HCT116 (cell line): ENCODE results near the gene TCEA2.

Source experiments
- ELF1 ChIP-seq: IDR thresholded peaks from 2 replicates; pipeline ENCODE4 v1.6.1; 2012; ENCODE audit warnings: low read depth, borderline replicate concordance
- EZH2 ChIP-seq: fragments of 200-600 bp; sonication (generic); IDR thresholded peaks from 2 replicates; pipeline ENCODE4 v1.6.1; 2017; ENCODE audit warnings: antibody characterized with exemption, mixed run types
- EZH2phosphoT487 ChIP-seq: fragments of 200-600 bp; IDR thresholded peaks from 2 replicates; pipeline ENCODE4 v1.6.1; 2018; ENCODE audit warnings: antibody characterized with exemption, borderline replicate concordance
- JUND ChIP-seq: IDR thresholded peaks from 2 replicates; pipeline ENCODE4 v1.6.1; 2012
- POLR2A ChIP-seq: IDR thresholded peaks from 2 replicates; pipeline ENCODE4 v1.7.0; 2011; ENCODE audit warnings: borderline replicate concordance; ENCODE audit not compliant: insufficient read depth, insufficient read length; ENCODE audit errors: extremely low read depth
- POLR2AphosphoS5 ChIP-seq: IDR thresholded peaks from 2 replicates; pipeline ENCODE4 v1.6.1; 2011; ENCODE audit warnings: mild to moderate bottlenecking, low read depth, low read length, moderate library complexity
- SRF ChIP-seq: IDR thresholded peaks from 2 replicates; pipeline ENCODE4 v1.6.1; 2012; ENCODE audit warnings: low read depth
- TCF7L2 ChIP-seq: IDR thresholded peaks from 2 replicates; pipeline ENCODE4 v1.7.0; 2011; ENCODE audit warnings: borderline replicate concordance, inconsistent platforms; ENCODE audit not compliant: insufficient read depth, insufficient read length; ENCODE audit errors: extremely low read depth
- YY1 ChIP-seq: IDR thresholded peaks from 2 replicates; pipeline ENCODE4 v1.6.1; 2011; ENCODE audit warnings: low read length, low read depth, moderate library complexity, mild to moderate bottlenecking; ENCODE audit not compliant: insufficient replicate concordance; ENCODE audit errors: extremely low read depth
- TF ChIP-seq, protein P1 (sequence below), 3 experiments: fragments of 200-600 bp in 1 of 3; sonication (generic) in 1 of 3; IDR thresholded peaks in 2 of 3; conservative IDR thresholded peaks in 1 of 3; 2 replicates each; pipeline ENCODE4 v1.5.1; 2012 to 2017; ENCODE audit warnings: low read depth in 2 of 3, low read length in 2 of 3, antibody characterized with exemption in 1 of 3, borderline replicate concordance in 1 of 3, control low read depth in 1 of 3, mild to moderate bottlenecking in 1 of 3, mixed read lengths in 1 of 3, mixed run types in 1 of 3, moderate library complexity in 1 of 3; ENCODE audit not compliant: insufficient read depth in 1 of 3
- TF ChIP-seq, protein P2 (sequence below): IDR thresholded peaks from 2 replicates; pipeline ENCODE4 v1.6.1; 2012; ENCODE audit warnings: low read depth
- TF ChIP-seq, protein P3 (sequence below): IDR thresholded peaks from 2 replicates; pipeline ENCODE4 v1.6.1; 2011; ENCODE audit warnings: mild to moderate bottlenecking, low read length, moderate library complexity; ENCODE audit not compliant: insufficient replicate concordance; ENCODE audit errors: extremely low read depth

DNA sequence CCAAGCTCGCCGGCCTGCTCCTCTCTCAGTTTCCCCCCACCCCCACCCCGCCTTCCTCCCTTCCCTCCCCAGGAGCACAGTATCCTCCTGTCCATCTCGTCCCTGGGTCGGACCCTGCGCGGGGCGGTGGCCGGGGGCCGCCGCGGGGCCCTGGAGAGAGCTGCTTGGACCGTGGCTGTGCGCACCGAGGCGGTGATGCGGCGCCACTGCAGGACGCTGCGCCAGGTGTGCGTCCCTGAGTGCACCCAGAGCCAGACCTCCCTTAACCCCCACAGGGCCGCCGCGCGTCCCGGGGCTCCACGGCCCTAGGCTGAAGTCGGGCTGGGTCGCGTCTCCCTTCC, 24.8 kb upstream of the TCEA2 start:
- TF ChIP-seq JUND (no peak), EZH2 (no peak), POLR2AphosphoS5 (no peak), TCF7L2 (no peak), SRF (no peak), ELF1 (no peak), POLR2A (no peak), EZH2phosphoT487 (no peak), YY1 (no peak)
- TF ChIP-seq, protein P1, sequence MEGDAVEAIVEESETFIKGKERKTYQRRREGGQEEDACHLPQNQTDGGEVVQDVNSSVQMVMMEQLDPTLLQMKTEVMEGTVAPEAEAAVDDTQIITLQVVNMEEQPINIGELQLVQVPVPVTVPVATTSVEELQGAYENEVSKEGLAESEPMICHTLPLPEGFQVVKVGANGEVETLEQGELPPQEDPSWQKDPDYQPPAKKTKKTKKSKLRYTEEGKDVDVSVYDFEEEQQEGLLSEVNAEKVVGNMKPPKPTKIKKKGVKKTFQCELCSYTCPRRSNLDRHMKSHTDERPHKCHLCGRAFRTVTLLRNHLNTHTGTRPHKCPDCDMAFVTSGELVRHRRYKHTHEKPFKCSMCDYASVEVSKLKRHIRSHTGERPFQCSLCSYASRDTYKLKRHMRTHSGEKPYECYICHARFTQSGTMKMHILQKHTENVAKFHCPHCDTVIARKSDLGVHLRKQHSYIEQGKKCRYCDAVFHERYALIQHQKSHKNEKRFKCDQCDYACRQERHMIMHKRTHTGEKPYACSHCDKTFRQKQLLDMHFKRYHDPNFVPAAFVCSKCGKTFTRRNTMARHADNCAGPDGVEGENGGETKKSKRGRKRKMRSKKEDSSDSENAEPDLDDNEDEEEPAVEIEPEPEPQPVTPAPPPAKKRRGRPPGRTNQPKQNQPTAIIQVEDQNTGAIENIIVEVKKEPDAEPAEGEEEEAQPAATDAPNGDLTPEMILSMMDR (IDR thresholded peaks at IDR 0.05 in 2 of 3, conservative IDR thresholded peaks at IDR 0.05 in 1 of 3; ENCODE audit: borderline replicate concordance in 1 of 3, insufficient read depth in 1 of 3, low read depth in 2 of 3, low read length in 2 of 3) = no peak
- TF ChIP-seq, protein P2, sequence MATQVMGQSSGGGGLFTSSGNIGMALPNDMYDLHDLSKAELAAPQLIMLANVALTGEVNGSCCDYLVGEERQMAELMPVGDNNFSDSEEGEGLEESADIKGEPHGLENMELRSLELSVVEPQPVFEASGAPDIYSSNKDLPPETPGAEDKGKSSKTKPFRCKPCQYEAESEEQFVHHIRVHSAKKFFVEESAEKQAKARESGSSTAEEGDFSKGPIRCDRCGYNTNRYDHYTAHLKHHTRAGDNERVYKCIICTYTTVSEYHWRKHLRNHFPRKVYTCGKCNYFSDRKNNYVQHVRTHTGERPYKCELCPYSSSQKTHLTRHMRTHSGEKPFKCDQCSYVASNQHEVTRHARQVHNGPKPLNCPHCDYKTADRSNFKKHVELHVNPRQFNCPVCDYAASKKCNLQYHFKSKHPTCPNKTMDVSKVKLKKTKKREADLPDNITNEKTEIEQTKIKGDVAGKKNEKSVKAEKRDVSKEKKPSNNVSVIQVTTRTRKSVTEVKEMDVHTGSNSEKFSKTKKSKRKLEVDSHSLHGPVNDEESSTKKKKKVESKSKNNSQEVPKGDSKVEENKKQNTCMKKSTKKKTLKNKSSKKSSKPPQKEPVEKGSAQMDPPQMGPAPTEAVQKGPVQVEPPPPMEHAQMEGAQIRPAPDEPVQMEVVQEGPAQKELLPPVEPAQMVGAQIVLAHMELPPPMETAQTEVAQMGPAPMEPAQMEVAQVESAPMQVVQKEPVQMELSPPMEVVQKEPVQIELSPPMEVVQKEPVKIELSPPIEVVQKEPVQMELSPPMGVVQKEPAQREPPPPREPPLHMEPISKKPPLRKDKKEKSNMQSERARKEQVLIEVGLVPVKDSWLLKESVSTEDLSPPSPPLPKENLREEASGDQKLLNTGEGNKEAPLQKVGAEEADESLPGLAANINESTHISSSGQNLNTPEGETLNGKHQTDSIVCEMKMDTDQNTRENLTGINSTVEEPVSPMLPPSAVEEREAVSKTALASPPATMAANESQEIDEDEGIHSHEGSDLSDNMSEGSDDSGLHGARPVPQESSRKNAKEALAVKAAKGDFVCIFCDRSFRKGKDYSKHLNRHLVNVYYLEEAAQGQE = no peak
- TF ChIP-seq, protein P3, sequence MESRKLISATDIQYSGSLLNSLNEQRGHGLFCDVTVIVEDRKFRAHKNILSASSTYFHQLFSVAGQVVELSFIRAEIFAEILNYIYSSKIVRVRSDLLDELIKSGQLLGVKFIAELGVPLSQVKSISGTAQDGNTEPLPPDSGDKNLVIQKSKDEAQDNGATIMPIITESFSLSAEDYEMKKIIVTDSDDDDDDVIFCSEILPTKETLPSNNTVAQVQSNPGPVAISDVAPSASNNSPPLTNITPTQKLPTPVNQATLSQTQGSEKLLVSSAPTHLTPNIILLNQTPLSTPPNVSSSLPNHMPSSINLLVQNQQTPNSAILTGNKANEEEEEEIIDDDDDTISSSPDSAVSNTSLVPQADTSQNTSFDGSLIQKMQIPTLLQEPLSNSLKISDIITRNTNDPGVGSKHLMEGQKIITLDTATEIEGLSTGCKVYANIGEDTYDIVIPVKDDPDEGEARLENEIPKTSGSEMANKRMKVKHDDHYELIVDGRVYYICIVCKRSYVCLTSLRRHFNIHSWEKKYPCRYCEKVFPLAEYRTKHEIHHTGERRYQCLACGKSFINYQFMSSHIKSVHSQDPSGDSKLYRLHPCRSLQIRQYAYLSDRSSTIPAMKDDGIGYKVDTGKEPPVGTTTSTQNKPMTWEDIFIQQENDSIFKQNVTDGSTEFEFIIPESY = no peak
